HepG2 (cell line): ENCODE results near the gene SPATA25. TPM values are rescaled to one million over a fixed set of nuclear protein-coding genes. Genes with fewer than 3 reads are reported as not detected.
A peak's percentile ranks its signal among the peaks of the same experiment; 100 is the strongest.

ENCODE experiments used
- AHDC1 ChIP-seq: sonication (generic); formaldehyde crosslinking; IDR thresholded peaks from 2 replicates; pipeline ENCODE4 v1.5.1; 2020; ENCODE audit warnings: mild to moderate bottlenecking, missing genetic modification reagents, borderline replicate concordance
- CBX1 ChIP-seq: IDR thresholded peaks from one replicate; pipeline ENCODE4 v1.6.1; 2016; ENCODE audit warnings: antibody characterized with exemption, low read depth
- IRF1 ChIP-seq: sonication (generic); formaldehyde crosslinking; IDR thresholded peaks from 2 replicates; pipeline ENCODE4 v1.4.0; 2020; ENCODE audit warnings: low read depth, mild to moderate bottlenecking, missing genetic modification reagents
- MEIS1 ChIP-seq: sonication (generic); formaldehyde crosslinking; IDR thresholded peaks from 2 replicates; pipeline ENCODE4 v1.9.0; 2021; ENCODE audit warnings: mild to moderate bottlenecking, missing genetic modification reagents, moderate library complexity, borderline replicate concordance
- PATZ1 ChIP-seq: sonication (generic); formaldehyde crosslinking; IDR thresholded peaks from 2 replicates; pipeline ENCODE4 v1.4.0; 2020; ENCODE audit warnings: missing genetic modification reagents
- RARG ChIP-seq: sonication (generic); formaldehyde crosslinking; IDR thresholded peaks from 2 replicates; pipeline ENCODE4 v1.4.0; 2020; ENCODE audit warnings: low read depth, mild to moderate bottlenecking, missing genetic modification reagents
- TMF1 ChIP-seq: sonication (generic); formaldehyde crosslinking; IDR thresholded peaks from 2 replicates; pipeline ENCODE4 v1.8.1; 2022; ENCODE audit warnings: low read depth, missing genetic modification reagents
- TOPORS ChIP-seq: sonication (generic); formaldehyde crosslinking; IDR thresholded peaks from 2 replicates; pipeline ENCODE4 v1.8.0; 2023; ENCODE audit warnings: mild to moderate bottlenecking, missing genetic modification reagents
- ZNF232 ChIP-seq: sonication (generic); formaldehyde crosslinking; IDR thresholded peaks from 2 replicates; pipeline ENCODE4 v1.4.0; 2020; ENCODE audit warnings: missing genetic modification reagents, borderline replicate concordance
- ZNF350 ChIP-seq: sonication (generic); formaldehyde crosslinking; IDR thresholded peaks from 2 replicates; pipeline ENCODE4 v1.4.0; 2020; ENCODE audit warnings: mild to moderate bottlenecking, low read depth, missing genetic modification reagents, borderline replicate concordance
- ZNF362 ChIP-seq: sonication (generic); formaldehyde crosslinking; IDR thresholded peaks from 2 replicates; pipeline ENCODE4 v1.4.0; 2020; ENCODE audit warnings: missing genetic modification reagents, mild to moderate bottlenecking, borderline replicate concordance
- ZNF414 ChIP-seq: sonication (generic); formaldehyde crosslinking; IDR thresholded peaks from 2 replicates; pipeline ENCODE4 v1.5.0; 2020; ENCODE audit warnings: missing genetic modification reagents
- ZNF513 ChIP-seq: sonication (generic); formaldehyde crosslinking; conservative IDR thresholded peaks from 2 replicates; pipeline ENCODE4 v1.5.0; 2020; ENCODE audit warnings: missing genetic modification reagents
- ZNF878 ChIP-seq: sonication (generic); formaldehyde crosslinking; IDR thresholded peaks from 2 replicates; pipeline ENCODE4 v1.8.1; 2023; ENCODE audit warnings: mild to moderate bottlenecking, missing genetic modification reagents, moderate library complexity
- ZSCAN20 ChIP-seq: sonication (generic); formaldehyde crosslinking; IDR thresholded peaks from 2 replicates; pipeline ENCODE4 v1.4.0; 2020; ENCODE audit warnings: missing genetic modification reagents, mild to moderate bottlenecking, borderline replicate concordance
- polyA plus RNA-seq, 8 experiments: library from polyadenylated mRNA; depleted of rRNA in 3 of 8; stranded (reverse) in 7 of 8; unstranded in 1 of 8; fragments of >200 nt; fragmentation: Illumina TruSeq in 4 of 8; extraction: Trizol in 4 of 8; gene quantifications; 2 replicates each; pipeline versions ENCODE4 v1.2.1 to v1.2.3, GENCODE V29; 2011 to 2016; ENCODE audit warnings: low read depth in 4 of 8, missing spikeins in 1 of 8, mixed read lengths in 1 of 8; ENCODE audit not compliant: insufficient read depth in 1 of 8
- total RNA-seq, 5 experiments: library from RNA; depleted of rRNA; stranded (reverse); fragments of >200 nt; fragmentation: Illumina TruSeq; extraction: Trizol; gene quantifications; 2 replicates each; pipeline ENCODE4 v1.2.3, GENCODE V29; 2016; ENCODE audit warnings: low read depth in 1 of 5

SPATA25 gene
- total and polyA plus RNA-seq, 2 of the 13 experiments (the other 11 are each of a cell fraction or from before 2014, with no cell fraction given), result 4.8 to 7.6 TPM

GRCh38 chr20:45934586-45935415 lies 47.4 kb upstream of the SPATA25 start, which contains the start of gene PCIF1 (continued):
- TF ChIP-seq ZNF513 (CRISPR knock-in tag) (no peak; the same call in 1 of the 2 replicates), TMF1 (peak; percentile 89), ZNF878 (CRISPR knock-in tag) (peak; percentile 71), TOPORS (CRISPR knock-in tag) (0 out of 2 replicates have a peak, but pooled peaks have one; percentile 79), ZNF350 (CRISPR knock-in tag) (peak; percentile 95), CBX1 (peak; percentile 97), IRF1 (CRISPR knock-in tag) (no peak), ZSCAN20 (peak; percentile 94; the same call in 1 of the 2 replicates), MEIS1 (CRISPR knock-in tag) (peak; percentile 90; the same call in 1 of the 2 replicates), RARG (CRISPR knock-in tag) (no peak; the same call in 1 of the 2 replicates), AHDC1 (CRISPR knock-in tag) (no peak), ZNF232 (peak; percentile 95; the same call in 1 of the 2 replicates), ZNF362 (no peak), ZNF414 (CRISPR knock-in tag) (no peak), PATZ1 (CRISPR knock-in tag) (peak; percentile 73)
